Lung (tissue), 16 donors: ENCODE results near the gene CCT6A. TPM values are rescaled to one million over a fixed set of nuclear protein-coding genes. Genes with fewer than 3 reads are reported as not detected.
A peak's percentile ranks its signal among the peaks of the same experiment; 100 is the strongest.

Source experiments
- ATAC-seq: fragments of 200-7000 bp; cut with Tn5 transposase; one replicate; pipeline ENCODE4 v1.9.1; 2020; ENCODE audit warnings: moderate number of reproducible peaks; ENCODE audit not compliant: insufficient read depth, low FRiP score
- DNase-seq, 3 donors: peaks; one replicate each; pipeline ENCODE4 v3.0.0-alpha.2; 2013 to 2017
- H3K27ac ChIP-seq, 2 donors: one replicate each; pipeline ENCODE4 v1.5.1; 2013; ENCODE audit warnings: mild to moderate bottlenecking in 2 of 2, moderate library complexity in 2 of 2, control low read depth in 1 of 2, inconsistent platforms in 1 of 2, low read depth in 1 of 2, low read length in 1 of 2
- H3K27me3 ChIP-seq, 3 donors: one replicate each; pipeline ENCODE4 v1.5.1; 2013; ENCODE audit warnings: low read length in 2 of 3; ENCODE audit not compliant: control insufficient read depth in 3 of 3, insufficient read depth in 3 of 3
- H3K36me3 ChIP-seq, 4 donors: one replicate each; pipeline ENCODE4 v1.5.1; 2013; ENCODE audit warnings: low read length in 4 of 4, mild to moderate bottlenecking in 1 of 4, moderate library complexity in 1 of 4; ENCODE audit not compliant: control insufficient read depth in 4 of 4, insufficient read depth in 4 of 4
- H3K4me1 ChIP-seq, 5 donors: one replicate each; pipeline ENCODE4 v1.5.1; 2013; ENCODE audit warnings: low read length in 5 of 5, mild to moderate bottlenecking in 2 of 5, moderate library complexity in 1 of 5; ENCODE audit not compliant: control insufficient read depth in 5 of 5, insufficient read depth in 5 of 5
- H3K4me3 ChIP-seq: one replicate; pipeline ENCODE4 v1.5.1; 2013; ENCODE audit warnings: mild to moderate bottlenecking, control low read depth, moderate library complexity
- H3K9ac ChIP-seq, 2 donors: one replicate each; pipeline ENCODE4 v1.5.1; 2013; ENCODE audit warnings: low read length in 2 of 2, control low read depth in 1 of 2; ENCODE audit not compliant: insufficient read depth in 1 of 2
- H3K9me3 ChIP-seq, 4 donors: one replicate each; pipeline ENCODE4 v1.5.1; 2013; ENCODE audit warnings: low read length in 3 of 4, mild to moderate bottlenecking in 1 of 4, moderate library complexity in 1 of 4; ENCODE audit not compliant: control insufficient read depth in 4 of 4, insufficient read depth in 3 of 4
- CTCF ChIP-seq: IDR thresholded peaks from 2 replicates; pipeline ENCODE4 v1.5.1; 2012; ENCODE audit warnings: mild to moderate bottlenecking; ENCODE audit errors: control extremely low read depth, extremely low read depth
- WGBS, 2 donors: extraction: QIAGEN DNeasy Blood & Tissue Kit; methylation state at CpG; one replicate each; pipeline ENCODE4 v1.1.7; 2013; 5-methylcytosine and 5-hydroxymethylcytosine counted together
- long read RNA-seq, 5 donors: transcript quantifications; one replicate each; lab custom pipeline, GENCODE V29; 2026
- polyA plus RNA-seq, 2 donors: library from polyadenylated mRNA; stranded (reverse); fragments of 200-250 nt; gene quantifications; one replicate each; pipeline ENCODE4 v1.2.1, GENCODE V29; 2013
- total RNA-seq, 2 donors: library from RNA; depleted of rRNA in 1 of 2; stranded (reverse); fragments of >200 nt in 1 of 2; gene quantifications; one replicate each; pipeline ENCODE4 v1.2.1, GENCODE V29; 2014 to 2021
- donor health status: control.
- donor health status: control.
- donor health status: Bipolar disorder and iron deficiency.
- donor health status: healthy.
- donor health status: DM: yes; HTN: yes; CAD: no.

CCT6A gene
- 10 to 100 TPM; 88.1 to 92.9 TPM for total RNA-seq
- 100 to 1,000 TPM; 115 to 196 TPM for polyA plus RNA-seq
- long read RNA-seq, donor 1, transcript CCT6A-201 (14 exons, 2,719 nt) = major isoform, 24 of 89 reads
- long read RNA-seq, donor 1, partial matches to known transcripts = 58 of 89 reads
- long read RNA-seq, donor 1, other reads (novel, unspliced or antisense) = 0 of 89 reads
- long read RNA-seq, donor 2, transcript CCT6A-201 (14 exons, 2,719 nt) = major isoform, 9 of 34 reads
- long read RNA-seq, donor 2, partial matches to known transcripts = 19 of 34 reads
- long read RNA-seq, donor 2, other reads (novel, unspliced or antisense) = 0 of 34 reads
- long read RNA-seq, donor 3, transcript CCT6A-201 (14 exons, 2,719 nt) = major isoform, 14 of 65 reads
- long read RNA-seq, donor 3, partial matches to known transcripts = 46 of 65 reads
- long read RNA-seq, donor 3, other reads (novel, unspliced or antisense) = 0 of 65 reads
- long read RNA-seq, donor 4, transcript CCT6A-204 (2 exons, 745 nt) = minor isoform, 5 of 34 reads
- long read RNA-seq, donor 4, transcript CCT6A-201 (14 exons, 2,719 nt) = major isoform, 6 of 34 reads
- long read RNA-seq, donor 4, partial matches to known transcripts = 21 of 34 reads
- long read RNA-seq, donor 4, other reads (novel, unspliced or antisense) = 0 of 34 reads
- long read RNA-seq, donor 5, transcript CCT6A-201 (14 exons, 2,719 nt) = major isoform, 32 of 125 reads
- long read RNA-seq, donor 5, transcript CCT6A-209 (3 exons, 411 nt) = minor isoform, 7 of 125 reads
- long read RNA-seq, donor 5, transcript CCT6A-204 (2 exons, 745 nt) = minor isoform, 6 of 125 reads
- long read RNA-seq, donor 5, partial matches to known transcripts = 79 of 125 reads
- long read RNA-seq, donor 5, other reads (novel, unspliced or antisense) = 0 of 125 reads

- no peak for TF ChIP-seq CTCF
- ATAC-seq (peak; percentile 99), DNase-seq (peak; percentile 99)
- H3K27me3 ChIP-seq = no peaks in the 10 kb centered on the region
- 0% methylated on average over 71 to 97 of the region's 97 CpGs for WGBS, 2 donors
- H3K36me3 ChIP-seq = peaks cover 12 to 27% (median 16%) of the 10 kb centered on the region in 4 donors
- peaks cover 4 to 33% (median 11%) of the 10 kb centered on the region in 5 donors for H3K4me1 ChIP-seq
- peak within 1 kb of the TSS; percentile 93 to 99 for H3K27ac ChIP-seq
- peak within 1 kb of the TSS; percentile 95 for H3K4me3 ChIP-seq
- H3K9ac ChIP-seq = peak within 1 kb of the TSS; percentile 98
- H3K9me3 ChIP-seq = no peaks in the 10 kb centered on the region
Observed at GRCh38 chr7:56051339-56052191, at the start of gene CCT6A, which contains the start of gene PSPH. Gene CCT6A (plus strand): TSS chr7:56051765. CDS start chr7:56051849, 84 bp downstream. Gene PSPH (minus strand): TSS chr7:56051444. CDS start chr7:56021212, 30,232 bp downstream.

DNA sequence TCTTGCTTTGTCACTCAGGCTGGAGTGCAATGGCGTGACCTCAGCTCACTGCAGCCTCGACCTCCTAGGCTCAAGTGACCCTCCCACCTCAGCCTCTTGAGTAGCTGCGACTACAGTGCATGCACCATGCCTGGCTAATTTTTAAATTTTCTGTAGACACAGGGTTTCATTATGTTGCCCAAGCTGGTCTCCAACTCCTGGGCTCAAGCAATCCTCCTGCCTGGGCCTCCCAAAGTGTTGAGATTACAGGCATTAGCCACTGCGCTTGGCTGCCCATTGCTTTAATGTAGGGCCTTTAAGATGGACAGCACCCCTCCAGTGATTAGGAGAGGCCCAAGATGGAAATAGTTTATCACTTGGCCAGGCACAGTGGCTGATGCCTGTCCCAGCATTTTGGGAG is 47.8 kb upstream of the CCT6A start:
- TF ChIP-seq CTCF = no peak
- no peak overlapping the region for H3K4me3 ChIP-seq
- peaks cover 0 to 4% (median under 1%) of the 10 kb centered on the region in 4 donors for H3K36me3 ChIP-seq
- 85 to 93% methylated on average over 4 of the region's 4 CpGs for WGBS, 2 donors
- no peak overlapping the region for H3K27ac ChIP-seq
- no peak overlapping the region for H3K9ac ChIP-seq
- H3K9me3 ChIP-seq = no peaks in the 10 kb centered on the region
- H3K4me1 ChIP-seq = peaks cover 0 to 4% (median 0%) of the 10 kb centered on the region in 5 donors
- no peaks in the 10 kb centered on the region for H3K27me3 ChIP-seq
- ATAC-seq (no peak), DNase-seq (no peak)

GRCh38 chr7:56007167-56007652 is 44.4 kb upstream of the CCT6A start:
- DNase-seq = peak in 2 of 3 donors; percentile 14 to 17
- no peak for TF ChIP-seq CTCF
- H3K27ac ChIP-seq = no peak overlapping the region

More at GRCh38 chr7:56007167-56007652, 44.4 kb upstream of the CCT6A start:
- Histone ChIP-seq H3K9ac (no peak overlapping the region), H3K4me1 (peaks cover 0 to 4% (median 0%) of the 10 kb centered on the region in 5 donors), H3K27me3 (no peaks in the 10 kb centered on the region), H3K9me3 (no peaks in the 10 kb centered on the region), H3K4me3 (no peak overlapping the region), H3K36me3 (no peaks in the 10 kb centered on the region)
- ATAC-seq = no peak
- WGBS, 2 donors = 87 to 88% methylated on average over 4 of the region's 4 CpGs
